Measurements from ENCODE around the gene TEPSIN.

GRCh38 chr17:81238815-81239713 is at the start of gene TEPSIN, which contains the start of gene NDUFAF8:
- TF ChIP-seq EP300 (IDR thresholded peaks at IDR 0.05; ENCODE audit: borderline replicate concordance) (no peak), MAX (IDR thresholded peaks at IDR 0.05) (peak; percentile 64), REST (IDR thresholded peaks at IDR 0.05; ENCODE audit: low read depth) (no peak)

Measured in Ishikawa (cell line).